ENCODE measurements around the gene C9orf152. TPM values are rescaled to one million over a fixed set of nuclear protein-coding genes. Genes with fewer than 3 reads are reported as not detected.

The C9orf152 gene
- polyA plus RNA-seq, 1 of the 3 experiments (the other 2 are of a cell fraction) = not detected

- Histone ChIP-seq H3K4me2 (no peak overlapping the region), H3F3A (replicated peaks; ENCODE audit: insufficient read depth) (no peaks in the 10 kb centered on the region), H3K9me2 (no peaks in the 10 kb centered on the region), H3K9ac (no peak overlapping the region), H3K27me3 (ENCODE audit: insufficient read depth) (no peaks in the 10 kb centered on the region), H3K9me3 (no peaks in the 10 kb centered on the region), H3K4me3 (ENCODE audit: low read depth in 2 of 2, low read length in 1 of 2) (no peak overlapping the region), H3K36me3 (replicated peaks in 1 of 2; ENCODE audit: control insufficient read depth in 1 of 2, insufficient read depth in 2 of 2, low read length in 1 of 2) (no peaks in the 10 kb centered on the region), H3K27ac (ENCODE audit: low read depth in 2 of 2, low read length in 1 of 2) (no peak overlapping the region), H4K20me1 (ENCODE audit: insufficient read depth) (no peaks in the 10 kb centered on the region), H3K79me2 (ENCODE audit: insufficient read depth) (no peaks in the 10 kb centered on the region), H2AFZ (ENCODE audit: low read depth) (no peak overlapping the region), H3K4me1 (ENCODE audit: control insufficient read depth in 1 of 2, insufficient read depth in 2 of 2, low read depth in 1 of 2, low read length in 1 of 2) (no peaks in the 10 kb centered on the region)
- TF ChIP-seq TEAD4 (IDR thresholded peaks at IDR 0.05; ENCODE audit: borderline replicate concordance, insufficient read depth) (no peak), CTCF (IDR thresholded peaks at IDR 0.05) (no peak), ZBTB33 (IDR thresholded peaks at IDR 0.05; ENCODE audit: borderline replicate concordance, low read depth) (no peak), MEF2A (IDR thresholded peaks at IDR 0.05; ENCODE audit: borderline replicate concordance, low read depth) (no peak), REST (IDR thresholded peaks at IDR 0.05; ENCODE audit: low read depth, low read length) (no peak), GATA2 (CRISPR knock-in tag; IDR thresholded peaks at IDR 0.05) (no peak), POLR2AphosphoS5 (IDR thresholded peaks at IDR 0.05; ENCODE audit: low read depth, low read length) (no peak)
- CTCF ChIA-PET = interaction anchor here (1.2 to 1.5 kb wide), 4 partner anchors 12 to 46 kb away, joined by 4 to 5 read pairs (median 4); no protein-coding TSS in a partner anchor
- 82% methylated on average over 11 of the region's 12 CpGs for WGBS (ENCODE audit: low lambda C conversion rate)
- DNase-seq = no peak
- POLR2A ChIA-PET = no interaction called here
These were observed 9.6 kb downstream of the C9orf152 start for GRCh38 chr9:110198357-110198756.
